HG03108 (cell line): ENCODE measurements around the gene ZNF763.
"Not testable (repeated sequence)": the region's sequence is repeated elsewhere in the genome, so short reads cannot be mapped to it uniquely, and the experiment has no call there.

Source experiments
- ATAC-seq: cut with Tn5 transposase; IDR thresholded peaks from one replicate; pipeline ENCODE4 v1.9.1; 2021; ENCODE audit warnings: moderate library complexity; ENCODE audit not compliant: unreplicated experiment

Gene ZNF763

DNA sequence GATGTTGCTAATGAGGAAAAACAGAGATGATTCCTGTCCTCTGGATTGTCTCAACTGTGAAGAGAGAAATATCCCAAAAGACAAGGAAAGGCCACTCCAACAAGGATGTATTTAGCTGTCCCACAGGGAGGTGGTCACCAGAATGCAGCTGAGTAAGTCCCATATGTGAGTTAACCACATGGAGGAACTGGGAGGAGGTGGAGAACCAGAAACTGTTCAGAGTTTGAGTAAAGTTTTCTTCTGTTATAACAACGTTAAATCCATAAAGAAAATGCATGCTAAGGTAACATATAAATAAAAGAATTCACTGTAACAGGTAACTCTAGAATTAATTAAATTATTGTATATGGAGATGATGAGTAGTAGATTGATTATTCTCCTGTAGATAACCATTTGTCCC, 5.3 kb downstream of the ZNF763 start:
- no peak for ATAC-seq

GRCh38 chr19:11971041-11971440, 6.2 kb downstream of the ZNF763 start:
- no peak for ATAC-seq

DNA sequence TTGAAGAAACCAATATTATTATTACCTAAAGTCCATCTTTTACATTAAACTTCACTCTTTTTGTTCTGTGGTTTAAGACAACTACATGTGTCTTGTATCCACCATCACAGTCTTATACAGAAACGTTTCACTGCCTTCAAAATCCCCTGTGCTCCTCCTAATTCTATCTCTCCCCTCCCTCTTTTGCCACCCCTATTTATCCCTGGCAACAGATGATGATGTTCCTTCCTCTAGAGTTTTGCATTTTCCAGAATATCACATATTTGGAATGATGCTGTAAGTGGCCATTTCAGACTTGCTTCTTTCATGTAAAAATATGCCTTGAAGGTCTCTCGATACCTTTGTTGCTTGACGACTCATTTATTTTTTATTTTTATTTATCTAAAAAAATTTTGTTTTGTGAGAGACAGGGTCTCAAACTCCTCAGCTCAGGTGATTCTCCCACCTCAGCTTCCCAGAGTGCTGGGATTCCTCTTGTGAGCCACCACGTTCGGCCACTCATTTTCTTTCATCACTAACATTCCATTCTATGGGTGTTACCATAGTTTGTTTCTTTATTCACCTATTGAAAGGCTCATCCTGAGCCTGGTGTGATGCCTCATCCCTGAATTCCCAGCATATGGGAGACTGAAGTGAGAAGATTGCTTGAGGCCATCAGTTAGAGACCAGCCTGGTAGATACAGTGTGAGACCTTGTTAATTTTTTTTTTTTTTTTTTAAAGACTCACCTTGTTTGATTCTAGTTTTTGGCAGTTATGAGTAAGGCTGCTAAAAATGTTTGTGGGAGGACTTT, 8.4 kb downstream of the ZNF763 start:
- ATAC-seq, result no peak

GRCh38 chr19:11978492-11979100, 13.8 kb downstream of the ZNF763 start:
- ATAC-seq, result no peak

- ATAC-seq, result no peak
Measured at GRCh38 chr19:11979527-11979926, 14.7 kb downstream of the ZNF763 start.

DNA sequence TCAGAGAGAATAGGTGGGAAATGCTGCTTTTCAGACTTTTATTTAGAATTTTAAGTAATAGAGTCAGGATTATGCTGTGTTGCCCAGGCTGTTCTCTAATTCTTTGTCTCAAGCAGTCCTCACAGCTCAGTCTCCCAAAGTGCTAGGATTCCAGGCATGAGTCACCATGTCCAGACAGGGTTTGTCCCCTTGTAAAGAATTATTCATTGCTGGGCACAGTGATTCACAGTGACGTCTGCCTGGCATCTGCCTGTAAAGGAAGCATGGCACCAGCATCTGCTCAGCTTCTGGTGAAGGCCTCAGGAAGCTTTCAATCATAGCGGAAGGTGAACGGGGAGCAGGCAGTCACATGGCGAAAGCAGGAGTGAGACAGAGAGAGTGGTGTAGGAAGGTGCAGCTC, 17.7 kb downstream of the ZNF763 start:
- ATAC-seq, result no peak

DNA sequence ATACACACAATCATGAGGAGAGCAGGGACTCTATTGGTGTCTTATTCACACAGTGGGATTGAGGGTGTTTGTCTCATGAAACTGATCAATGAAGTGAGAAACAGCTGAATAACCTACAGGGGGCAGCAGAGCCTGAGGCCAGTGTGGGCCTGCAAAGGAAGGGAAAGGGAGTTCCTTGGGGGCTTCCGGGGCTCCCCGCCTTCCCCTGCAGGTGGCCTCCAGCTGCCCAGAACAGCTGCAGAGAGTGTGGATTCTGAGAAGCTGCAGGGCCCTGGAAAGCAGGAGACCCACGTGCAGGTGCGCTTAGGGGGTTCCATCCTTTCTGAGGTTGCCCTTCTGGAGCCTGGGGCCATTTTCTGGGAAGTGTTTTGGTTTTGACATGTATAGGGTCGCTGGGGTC, 20.1 kb downstream of the ZNF763 start:
- ATAC-seq, result no peak

DNA sequence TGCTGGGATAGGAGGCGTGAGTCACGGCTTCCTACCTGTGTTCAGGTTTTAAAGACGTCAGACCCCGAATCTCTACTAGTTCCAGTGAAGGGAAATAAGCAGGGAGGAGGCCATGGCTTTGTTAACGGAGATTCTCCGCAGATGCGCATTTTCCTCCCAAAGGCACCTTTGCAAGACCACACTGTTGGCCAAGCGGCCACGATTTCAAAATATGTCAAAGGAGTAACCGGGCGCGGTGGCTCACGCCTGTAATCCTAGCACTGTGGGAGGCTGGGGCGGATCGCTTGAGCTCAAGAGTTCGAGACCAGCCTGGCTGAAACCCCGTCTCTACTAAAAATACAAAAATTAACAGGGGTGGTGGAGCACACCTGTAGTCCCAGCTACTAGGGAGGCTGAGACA, 21.9 kb downstream of the ZNF763 start:
- ATAC-seq, result no peak

DNA sequence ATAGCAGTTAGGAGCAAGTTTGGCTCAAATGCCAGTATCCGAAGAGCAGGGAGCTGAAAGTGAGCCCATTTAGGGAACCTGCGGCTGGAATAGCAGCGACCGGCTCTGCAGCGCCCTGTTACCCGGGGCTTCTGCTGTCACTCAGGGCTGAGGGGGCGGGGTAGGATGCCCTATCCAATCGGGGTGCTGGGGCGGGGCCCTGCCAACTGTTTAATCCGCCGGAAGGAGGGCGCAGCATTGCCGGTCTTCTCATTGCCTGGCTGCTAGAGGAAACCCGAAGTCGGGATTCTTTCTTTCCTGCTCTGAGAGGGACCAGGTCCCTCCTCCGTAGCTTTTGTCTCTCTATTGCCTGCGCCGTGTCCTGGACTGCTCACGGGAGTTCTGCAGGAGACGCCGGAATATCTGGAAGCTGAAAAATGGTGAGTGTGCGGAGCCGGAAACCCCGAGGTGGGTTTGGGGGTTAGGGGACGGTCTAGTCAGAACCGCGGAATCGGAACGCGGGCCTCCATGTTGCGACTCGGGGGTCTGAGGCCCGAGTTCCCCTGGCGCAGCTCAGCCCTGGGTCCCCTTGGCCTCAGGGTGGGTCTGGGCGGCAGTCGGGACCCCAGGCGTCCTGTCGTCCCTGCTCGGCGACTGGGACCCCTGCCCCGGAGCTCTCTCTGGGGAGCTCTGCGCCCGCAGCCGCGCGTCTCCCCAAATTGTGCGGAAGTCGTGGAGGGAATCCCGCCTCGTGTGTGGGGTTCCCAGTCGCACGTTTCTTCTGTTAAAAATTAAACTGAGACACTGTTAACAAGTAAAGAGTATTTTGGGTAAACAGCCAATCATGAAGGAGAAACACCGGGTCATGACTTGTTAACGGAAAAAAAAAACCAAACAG, 22.8 kb downstream of the ZNF763 start:
- peak; percentile 76 for ATAC-seq

DNA sequence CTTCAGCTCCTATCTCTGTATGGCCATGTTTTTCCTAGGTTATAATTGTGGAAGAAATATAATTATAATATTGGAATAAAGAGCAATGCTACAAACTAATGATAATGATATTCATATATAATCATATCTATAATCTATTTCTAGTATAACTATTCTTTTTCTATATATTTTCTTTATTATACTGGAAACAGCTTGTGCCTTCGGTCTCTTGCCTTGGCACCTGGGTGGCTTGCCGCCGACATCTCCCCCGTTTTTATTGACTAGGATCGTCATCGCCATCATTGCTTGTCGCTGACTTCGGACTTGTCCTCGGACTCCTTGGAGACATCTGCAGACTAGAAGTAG, 24.2 kb downstream of the ZNF763 start:
- no peak for ATAC-seq

DNA sequence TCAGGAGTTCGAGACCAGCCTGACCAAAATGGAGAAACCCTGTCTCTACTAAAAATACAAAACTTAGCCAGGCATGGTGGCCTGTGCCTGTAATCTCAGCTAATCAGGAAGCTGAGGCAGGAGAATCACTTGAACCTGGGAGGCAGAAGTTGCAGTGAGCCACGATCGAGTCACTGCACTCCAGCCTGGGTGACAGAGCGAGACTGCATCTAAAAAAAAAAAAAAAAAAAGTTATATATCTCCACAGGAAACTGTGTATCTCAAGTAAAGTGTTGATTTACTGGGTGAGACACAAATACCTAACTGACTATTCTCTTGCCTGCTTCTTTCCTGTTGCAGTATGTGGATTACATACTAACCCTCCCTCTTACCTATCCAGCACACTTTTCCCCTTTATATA, 27.1 kb downstream of the ZNF763 start:
- not testable (repeated sequence) for ATAC-seq

GRCh38 chr19:11995174-11995573, 30.3 kb downstream of the ZNF763 start:
- ATAC-seq, result no peak

GRCh38 chr19:12000152-12000981, 35.5 kb downstream of the ZNF763 start:
- peak; percentile 58 for ATAC-seq

- no peak for ATAC-seq
Measured at GRCh38 chr19:12015015-12015752, 50.3 kb downstream of the ZNF763 start.

GRCh38 chr19:12015753-12016116, 50.9 kb downstream of the ZNF763 start:
- no peak for ATAC-seq
